Measurements from ENCODE around the gene PTPRJ. TPM values are rescaled to one million over a fixed set of nuclear protein-coding genes. Genes with fewer than 3 reads are reported as not detected.

Gene PTPRJ
- total and polyA plus RNA-seq, 4 donors, result 4.1 to 24.7 (median 14.6) TPM

DNA sequence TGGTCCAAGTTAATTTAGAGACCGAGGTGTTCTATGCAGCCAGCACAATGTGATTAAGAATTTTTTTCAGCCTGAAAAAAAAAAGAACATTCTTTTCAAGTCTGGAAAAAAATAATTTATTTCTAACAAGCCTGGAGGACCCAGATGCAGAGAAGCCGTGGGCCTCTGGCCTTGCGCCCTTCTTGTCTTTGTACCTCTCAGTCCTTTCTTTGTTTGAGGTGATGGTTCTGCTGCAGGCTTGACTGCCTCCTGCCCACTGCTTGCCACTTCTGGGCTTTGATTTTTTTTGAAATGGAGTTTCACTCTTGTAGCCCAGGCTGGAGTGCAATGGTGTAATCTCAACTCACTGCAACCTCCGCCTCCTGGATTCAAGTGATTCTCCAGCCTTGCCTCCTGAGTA is 7.2 kb upstream of the PTPRJ start:
- Histone ChIP-seq H3K9me3 (ENCODE audit: control insufficient read depth in 4 of 4, low read length in 3 of 4) (no peaks in the 10 kb centered on the region), H3K4me1 (ENCODE audit: control insufficient read depth in 4 of 4, insufficient read depth in 4 of 4, low read length in 3 of 4) (peaks cover 0 to 16% (median 10%) of the 10 kb centered on the region in 4 donors), H3K4me3 (ENCODE audit: low read depth in 1 of 3, low read length in 3 of 3) (no peak overlapping the region), H3K27me3 (ENCODE audit: control insufficient read depth in 4 of 4, insufficient read depth in 4 of 4, low read length in 3 of 4) (no peaks in the 10 kb centered on the region), H3K36me3 (ENCODE audit: control insufficient read depth in 4 of 4, insufficient read depth in 3 of 4, low read depth in 1 of 4, low read length in 3 of 4) (no peaks in the 10 kb centered on the region), H3K9ac (ENCODE audit: low read depth in 1 of 2, low read length in 2 of 2) (no peak overlapping the region), H3K27ac (ENCODE audit: low read depth in 1 of 2, low read length in 2 of 2) (no peak overlapping the region)
- TF ChIP-seq, protein P1, sequence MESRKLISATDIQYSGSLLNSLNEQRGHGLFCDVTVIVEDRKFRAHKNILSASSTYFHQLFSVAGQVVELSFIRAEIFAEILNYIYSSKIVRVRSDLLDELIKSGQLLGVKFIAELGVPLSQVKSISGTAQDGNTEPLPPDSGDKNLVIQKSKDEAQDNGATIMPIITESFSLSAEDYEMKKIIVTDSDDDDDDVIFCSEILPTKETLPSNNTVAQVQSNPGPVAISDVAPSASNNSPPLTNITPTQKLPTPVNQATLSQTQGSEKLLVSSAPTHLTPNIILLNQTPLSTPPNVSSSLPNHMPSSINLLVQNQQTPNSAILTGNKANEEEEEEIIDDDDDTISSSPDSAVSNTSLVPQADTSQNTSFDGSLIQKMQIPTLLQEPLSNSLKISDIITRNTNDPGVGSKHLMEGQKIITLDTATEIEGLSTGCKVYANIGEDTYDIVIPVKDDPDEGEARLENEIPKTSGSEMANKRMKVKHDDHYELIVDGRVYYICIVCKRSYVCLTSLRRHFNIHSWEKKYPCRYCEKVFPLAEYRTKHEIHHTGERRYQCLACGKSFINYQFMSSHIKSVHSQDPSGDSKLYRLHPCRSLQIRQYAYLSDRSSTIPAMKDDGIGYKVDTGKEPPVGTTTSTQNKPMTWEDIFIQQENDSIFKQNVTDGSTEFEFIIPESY (IDR thresholded peaks at IDR 0.05), result no peak
- TF ChIP-seq RAD21 (IDR thresholded peaks at IDR 0.05) (no peak), REST (IDR thresholded peaks at IDR 0.05) (no peak), SP1 (IDR thresholded peaks at IDR 0.05) (no peak), JUND (IDR thresholded peaks at IDR 0.05) (no peak), HNF4A (conservative IDR thresholded peaks at IDR 0.05) (no peak), RXRA (IDR thresholded peaks at IDR 0.05) (no peak), YY1 (IDR thresholded peaks at IDR 0.05) (no peak), HNF4G (IDR thresholded peaks at IDR 0.05) (no peak)
- TF ChIP-seq, protein P2, sequence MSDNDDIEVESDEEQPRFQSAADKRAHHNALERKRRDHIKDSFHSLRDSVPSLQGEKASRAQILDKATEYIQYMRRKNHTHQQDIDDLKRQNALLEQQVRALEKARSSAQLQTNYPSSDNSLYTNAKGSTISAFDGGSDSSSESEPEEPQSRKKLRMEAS (IDR thresholded peaks at IDR 0.05), result no peak
- 98% methylated on average over 4 of the region's 4 CpGs for WGBS
- no peak for DNase-seq (ENCODE audit: low spot score)

GRCh38 chr11:47976931-47977330 is 3.4 kb upstream of the PTPRJ start:
- DNase-seq (ENCODE audit: low spot score), result no peak
- Histone ChIP-seq H3K9me3 (ENCODE audit: control insufficient read depth in 4 of 4, low read length in 3 of 4) (no peaks in the 10 kb centered on the region), H3K27me3 (ENCODE audit: control insufficient read depth in 4 of 4, insufficient read depth in 4 of 4, low read length in 3 of 4) (no peaks in the 10 kb centered on the region), H3K36me3 (ENCODE audit: control insufficient read depth in 4 of 4, insufficient read depth in 3 of 4, low read depth in 1 of 4, low read length in 3 of 4) (no peaks in the 10 kb centered on the region), H3K4me3 (ENCODE audit: low read depth in 1 of 3, low read length in 3 of 3) (no peak overlapping the region), H3K27ac (ENCODE audit: low read depth in 1 of 2, low read length in 2 of 2) (no peak overlapping the region), H3K9ac (ENCODE audit: low read depth in 1 of 2, low read length in 2 of 2) (no peak overlapping the region), H3K4me1 (ENCODE audit: control insufficient read depth in 4 of 4, insufficient read depth in 4 of 4, low read length in 3 of 4) (peaks cover under 1 to 30% (median 18%) of the 10 kb centered on the region in 4 donors)
- TF ChIP-seq HNF4A (conservative IDR thresholded peaks at IDR 0.05) (no peak), EGR1 (IDR thresholded peaks at IDR 0.05; ENCODE audit: low read depth in 2 of 2) (no peak), SP1 (IDR thresholded peaks at IDR 0.05) (no peak), NR2F2 (IDR thresholded peaks at IDR 0.05) (no peak), FOXA2 (IDR thresholded peaks at IDR 0.05) (no peak), RAD21 (IDR thresholded peaks at IDR 0.05) (no peak), CTCF (IDR thresholded peaks at IDR 0.05; ENCODE audit: low read depth, low read length, missing input control) (peak; percentile 17)
- WGBS, result 68% methylated on average over 2 of the region's 2 CpGs

Measured in liver (tissue), 9 donors.